Vagina (tissue), 2 donors: ENCODE results near the gene GPATCH3. TPM values are rescaled to one million over a fixed set of nuclear protein-coding genes. Genes with fewer than 3 reads are reported as not detected.

ENCODE experiments used
- DNase-seq, 2 donors: peaks; one replicate each; pipeline ENCODE4 v3.0.0-alpha.2; 2017; ENCODE audit errors: extremely low spot score in 2 of 2
- H3K27ac ChIP-seq: fragments of 200-600 bp; sonication (generic); one replicate; pipeline ENCODE4 v1.5.1; 2019
- H3K27me3 ChIP-seq: fragments of 200-600 bp; sonication (generic); one replicate; pipeline ENCODE4 v1.5.1; 2019
- H3K36me3 ChIP-seq, 2 donors: fragments of 200-600 bp; sonication (generic); one replicate each; pipeline ENCODE4 v1.5.1; 2017 to 2019
- H3K4me1 ChIP-seq: fragments of 200-600 bp; sonication (generic); one replicate; pipeline ENCODE4 v1.5.1; 2019
- H3K4me3 ChIP-seq, 2 donors: fragments of 200-600 bp; sonication (generic); 1 replicate in 1 of 2; 2 replicates in 1 of 2; pipeline ENCODE4 v1.5.1; 2016 to 2019
- H3K9me3 ChIP-seq: fragments of 200-600 bp; sonication (generic); one replicate; pipeline ENCODE4 v1.5.1; 2019
- CTCF ChIP-seq, 3 experiments: fragments of 450-650 bp in 2 of 3; fragments of 200-600 bp in 1 of 3; sonication (generic) in 1 of 3; IDR thresholded peaks; one replicate each; pipeline ENCODE4 v1.5.1; 2017 to 2019; ENCODE audit warnings: antibody characterized with exemption in 3 of 3, mild to moderate bottlenecking in 2 of 3, moderate library complexity in 2 of 3
- POLR2A ChIP-seq, 2 donors: fragments of 450-650 bp; IDR thresholded peaks; one replicate each; pipeline ENCODE4 v1.6.1; 2017; ENCODE audit warnings: antibody characterized with exemption in 2 of 2, mild to moderate bottlenecking in 2 of 2, moderate library complexity in 2 of 2
- POLR2AphosphoS5 ChIP-seq, 2 donors: sonication (generic); formaldehyde crosslinking; IDR thresholded peaks; one replicate each; pipeline ENCODE4 v1.9.0; 2017; ENCODE audit warnings: antibody characterized with exemption in 2 of 2, mild to moderate bottlenecking in 2 of 2, low read depth in 1 of 2; ENCODE audit not compliant: insufficient read depth in 1 of 2
- intact Hi-C: fragments of 100-400 bp; cut with DNase I; formaldehyde crosslinking; loops from one replicate; pipeline ENCODE4 v1.15.1; 2023
- total RNA-seq: library from RNA; depleted of rRNA; stranded (reverse); fragments of >200 nt; gene quantifications from one replicate; pipeline ENCODE4 v1.2.3, GENCODE V29; 2016

GPATCH3 gene
- total RNA-seq, 1 donor from 2014 or later, result 5.2 TPM

- H3K27ac ChIP-seq, result no peak within 1 kb of the TSS
- no peaks in the 10 kb centered on the region for H3K9me3 ChIP-seq
- TF ChIP-seq CTCF (IDR thresholded peaks at IDR 0.05) (no peak), POLR2AphosphoS5 (IDR thresholded peaks at IDR 0.05; ENCODE audit: insufficient read depth in 1 of 2, low read depth in 1 of 2) (no peak), POLR2A (IDR thresholded peaks at IDR 0.05) (no peak)
These were observed 13.7 kb upstream of the GPATCH3 start, which contains the start of gene NR0B2 for GRCh38 chr1:26913754-26914619. Gene NR0B2, minus strand, starts transcription at chr1:26913975. Its CDS starts 35 bp downstream, at chr1:26913940.

DNA sequence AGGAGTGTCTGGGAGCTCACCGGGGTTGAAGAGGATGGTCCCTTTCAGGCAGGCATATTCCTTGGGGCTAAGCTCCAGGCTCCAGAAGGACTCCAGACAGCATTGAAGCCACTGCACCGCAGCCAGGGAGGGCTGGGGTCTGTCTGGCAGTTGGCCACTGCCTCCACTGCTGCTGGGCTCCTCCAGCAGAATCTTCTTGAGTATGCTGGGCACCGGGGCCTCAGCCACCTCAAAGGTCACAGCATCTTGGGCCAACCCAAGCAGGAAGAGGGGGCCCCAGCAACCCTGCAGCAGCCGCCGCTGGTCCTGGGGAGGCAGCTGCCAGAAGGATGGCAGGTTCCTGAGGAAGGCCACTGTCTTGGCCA, 13.1 kb upstream of the GPATCH3 start:
- intact Hi-C loops, result no loop called here
- Histone ChIP-seq H3K27ac (no peak overlapping the region), H3K27me3 (no peaks in the 10 kb centered on the region), H3K4me1 (no peaks in the 10 kb centered on the region), H3K9me3 (no peaks in the 10 kb centered on the region), H3K4me3 (no peak overlapping the region), H3K36me3 (no peaks in the 10 kb centered on the region)
- no peak for DNase-seq
- no peak for TF ChIP-seq POLR2A (IDR thresholded peaks at IDR 0.05)
- no peak for TF ChIP-seq CTCF (IDR thresholded peaks at IDR 0.05)
- TF ChIP-seq POLR2AphosphoS5 (IDR thresholded peaks at IDR 0.05; ENCODE audit: insufficient read depth in 1 of 2, low read depth in 1 of 2), result no peak

More at GRCh38 chr1:26913754-26914619, 13.7 kb upstream of the GPATCH3 start, which contains the start of gene NR0B2:
- Histone ChIP-seq H3K36me3 (no peaks in the 10 kb centered on the region), H3K27me3 (no peaks in the 10 kb centered on the region), H3K4me3 (no peak within 1 kb of the TSS), H3K4me1 (no peaks in the 10 kb centered on the region)
- intact Hi-C loops, result no loop called here
- DNase-seq, result no peak

GRCh38 chr1:26912147-26912490, 11.9 kb upstream of the GPATCH3 start:
- Histone ChIP-seq H3K9me3 (no peaks in the 10 kb centered on the region), H3K36me3 (no peaks in the 10 kb centered on the region), H3K4me1 (no peaks in the 10 kb centered on the region), H3K27me3 (no peaks in the 10 kb centered on the region), H3K27ac (no peak overlapping the region), H3K4me3 (no peak overlapping the region)
- DNase-seq, result no peak
- no peak for TF ChIP-seq POLR2AphosphoS5 (IDR thresholded peaks at IDR 0.05; ENCODE audit: insufficient read depth in 1 of 2, low read depth in 1 of 2)
- no peak for TF ChIP-seq POLR2A (IDR thresholded peaks at IDR 0.05)
- no peak for TF ChIP-seq CTCF (IDR thresholded peaks at IDR 0.05)
- intact Hi-C loops, result no loop called here

DNA sequence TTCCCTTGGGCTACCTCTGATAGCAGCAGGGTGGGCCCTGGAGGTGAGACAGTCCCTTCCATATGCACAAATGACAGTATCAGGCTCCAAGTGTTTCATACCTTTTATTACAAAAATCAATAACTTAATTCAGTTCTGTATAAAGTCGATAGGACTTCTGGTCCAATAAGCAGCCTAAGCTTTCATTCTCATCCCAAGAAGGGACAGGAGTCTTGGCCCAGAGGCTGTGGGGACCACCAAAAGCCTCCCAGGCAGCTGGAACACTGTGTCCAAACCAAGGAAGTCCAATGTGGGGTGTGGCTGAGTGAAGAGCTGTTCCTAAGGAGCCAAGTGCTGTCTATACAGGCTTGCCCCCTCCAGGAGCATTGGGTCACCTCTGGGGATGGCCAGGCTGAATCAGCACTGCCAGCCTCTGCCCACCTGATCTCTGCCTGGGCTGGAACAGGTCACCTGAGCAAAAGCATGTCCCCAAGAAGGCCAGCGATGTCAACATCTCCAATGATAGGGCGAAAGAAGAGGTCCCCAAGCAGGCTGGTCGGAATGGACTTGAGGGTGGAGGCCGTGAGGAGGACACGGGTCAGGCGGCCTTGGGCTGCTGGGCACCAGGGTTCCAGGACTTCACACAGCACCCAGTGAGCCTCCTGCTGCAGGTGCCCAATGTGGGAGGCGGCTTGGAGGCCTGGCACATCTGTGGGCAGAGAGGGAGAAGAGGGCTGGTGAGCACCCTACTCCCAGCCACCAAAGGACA, 11.3 kb upstream of the GPATCH3 start:
- DNase-seq, result no peak
- intact Hi-C loops, result no loop called here
- Histone ChIP-seq H3K27me3 (no peaks in the 10 kb centered on the region), H3K4me1 (no peaks in the 10 kb centered on the region), H3K4me3 (no peak overlapping the region), H3K9me3 (no peaks in the 10 kb centered on the region), H3K27ac (no peak overlapping the region), H3K36me3 (no peaks in the 10 kb centered on the region)
- TF ChIP-seq POLR2AphosphoS5 (IDR thresholded peaks at IDR 0.05; ENCODE audit: insufficient read depth in 1 of 2, low read depth in 1 of 2) (no peak), CTCF (IDR thresholded peaks at IDR 0.05) (no peak), POLR2A (IDR thresholded peaks at IDR 0.05) (no peak)
